Sciatic nerve (tissue), 2 donors: ENCODE data around the gene SSH2. TPM values are rescaled to one million over a fixed set of nuclear protein-coding genes. Genes with fewer than 3 reads are reported as not detected.
"Not testable (repeated sequence)": the region's sequence is repeated elsewhere in the genome, so short reads cannot be mapped to it uniquely, and the experiment has no call there.

Experiments
- ATAC-seq: fragments of 200-7000 bp; cut with Tn5 transposase; one replicate; pipeline ENCODE4 v1.9.1; 2020; ENCODE audit warnings: mild to moderate bottlenecking, moderate library complexity
- DNase-seq: peaks from one replicate; pipeline ENCODE4 v3.0.0-alpha.2; 2020; ENCODE audit warnings: low spot score
- intact Hi-C: fragments of 100-400 bp; cut with DNase I; formaldehyde crosslinking; loops from one replicate; pipeline ENCODE4 v1.14.2; 2022
- total RNA-seq: library from RNA; stranded (reverse); fragmentation: NEBNext Ultra II Directional; extraction: Animal tissue kit (Norgen Biotek cat#: 25700); gene quantifications from one replicate; pipeline ENCODE4 v1.2.1, GENCODE V29; 2021
- donor health status: DM: no; HTN: no; CAD: no.
- donor health status: DM: no; HTN: no; CAD: no.

Gene SSH2
- total RNA-seq, 1 donor from 2014 or later = 45.1 TPM

DNA sequence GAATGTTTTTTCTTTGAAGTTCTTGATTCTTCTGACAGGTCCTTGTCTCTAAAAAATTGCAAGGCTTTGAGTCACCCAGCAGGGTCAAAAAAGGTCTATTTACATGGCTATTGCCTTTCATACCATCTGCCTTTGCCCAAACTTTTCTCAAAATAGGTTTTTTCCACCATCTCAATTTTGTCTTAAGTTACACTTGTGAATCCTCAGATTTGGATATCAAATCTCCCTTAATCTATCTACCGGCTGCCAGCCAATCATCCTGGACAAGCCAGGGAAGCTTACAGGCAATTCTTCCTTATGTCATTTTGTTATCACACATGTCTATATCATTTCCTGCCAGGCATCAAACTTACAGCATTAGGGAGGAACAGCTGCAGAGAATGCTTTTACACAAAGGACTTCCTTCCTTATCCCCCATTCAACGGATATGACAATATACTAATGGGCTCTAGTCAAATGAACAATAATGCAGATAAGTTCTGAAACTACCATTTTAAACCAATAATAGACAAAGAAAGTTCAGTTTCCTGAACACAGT, 203.2 kb downstream of the SSH2 start:
- DNase-seq (no peak), ATAC-seq (no peak)
- intact Hi-C loops = no loop called here

DNA sequence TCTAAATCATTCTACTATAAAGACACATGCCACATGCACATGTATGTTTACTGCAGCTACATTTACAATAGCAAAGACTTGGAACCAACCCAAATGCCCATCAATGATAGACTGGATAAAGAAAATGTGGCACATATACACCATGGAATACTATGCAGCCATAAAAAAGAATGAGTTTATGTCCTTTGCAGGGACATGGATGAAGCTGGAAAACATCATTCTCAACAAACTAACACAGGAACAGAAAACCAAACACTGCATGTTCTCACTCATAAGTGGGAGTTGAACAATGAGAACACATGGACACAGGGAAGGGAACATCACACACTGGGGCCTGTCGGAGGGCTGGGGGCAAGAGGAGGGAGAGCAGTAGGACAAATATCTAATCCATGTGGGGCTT, 204.6 kb downstream of the SSH2 start:
- ATAC-seq, DNase-seq, intact Hi-C loops: not testable (repeated sequence)

DNA sequence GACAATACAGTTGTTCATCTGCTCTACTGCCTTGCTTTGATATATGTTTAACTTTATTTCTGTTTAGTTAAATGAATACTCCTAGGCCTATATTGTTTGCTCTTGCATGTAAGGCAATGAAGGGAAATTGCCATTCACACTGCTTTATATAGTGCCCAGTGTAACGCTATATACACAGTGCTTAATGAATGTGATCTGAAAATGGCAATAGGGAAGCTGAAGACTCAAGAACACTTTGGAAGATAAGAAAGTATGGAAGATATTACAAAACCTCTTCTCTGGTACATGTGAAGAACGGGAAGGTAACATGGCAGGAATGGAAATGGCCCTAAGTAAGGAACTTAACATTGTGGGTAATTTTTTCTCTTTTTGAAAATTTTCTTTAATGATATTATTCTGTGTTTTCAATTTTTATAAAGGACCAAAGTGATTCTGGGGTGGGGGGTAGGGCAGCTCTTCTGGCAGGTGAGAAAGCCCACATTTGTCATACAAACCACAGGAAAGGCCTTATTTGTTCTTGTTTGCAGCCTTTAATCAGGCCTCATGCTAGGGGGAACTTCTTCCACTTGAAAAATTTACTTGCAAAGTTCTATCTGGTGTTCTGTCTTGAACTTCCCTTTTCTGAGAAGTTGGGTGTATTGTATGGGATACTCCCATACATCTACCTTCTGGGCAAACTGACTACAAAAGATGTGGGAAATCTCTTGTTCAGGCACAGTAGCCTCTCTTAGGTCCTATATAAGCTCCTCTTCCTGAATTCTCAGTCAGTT, 206.6 kb downstream of the SSH2 start:
- no peak for ATAC-seq
- DNase-seq = no peak
- intact Hi-C loops = no loop called here

DNA sequence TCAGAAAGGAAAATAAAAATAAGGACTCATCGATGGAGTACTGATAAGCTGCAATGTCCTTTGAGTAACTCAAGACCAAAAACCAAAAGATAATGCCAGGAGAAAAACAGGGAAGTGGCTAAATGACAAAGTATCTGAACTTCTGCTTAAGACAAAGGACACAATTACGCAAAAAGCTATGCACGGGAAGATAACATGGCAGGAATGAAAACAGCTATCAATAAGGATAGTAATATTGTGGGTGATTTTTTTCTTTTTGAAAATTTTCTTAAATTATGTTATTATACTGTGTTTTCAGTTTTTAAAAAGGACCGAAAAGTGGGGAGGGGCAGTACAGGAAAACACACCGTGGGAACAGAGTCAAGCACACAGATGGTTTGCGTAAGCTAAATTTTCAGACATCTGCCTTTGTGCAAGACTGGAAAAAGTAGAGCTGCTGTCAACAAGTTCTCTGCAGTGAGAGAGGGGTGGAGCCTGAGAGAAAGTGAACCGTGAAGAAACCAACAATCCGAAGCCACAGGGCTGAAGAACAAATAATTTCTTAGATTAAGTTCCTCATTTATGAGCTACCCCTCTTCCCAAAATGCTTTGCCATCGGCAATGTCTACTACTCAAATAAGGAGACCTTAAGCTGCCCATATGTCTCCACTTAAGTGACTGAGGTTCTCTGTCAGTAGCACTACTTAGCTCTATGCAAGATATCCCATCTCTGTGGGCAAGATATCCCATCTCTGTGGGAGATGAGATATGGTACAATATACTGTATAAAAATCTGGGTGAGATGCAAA, 207.4 kb downstream of the SSH2 start:
- intact Hi-C loops = no loop called here
- ATAC-seq = peak; percentile 97
- DNase-seq = no peak

DNA sequence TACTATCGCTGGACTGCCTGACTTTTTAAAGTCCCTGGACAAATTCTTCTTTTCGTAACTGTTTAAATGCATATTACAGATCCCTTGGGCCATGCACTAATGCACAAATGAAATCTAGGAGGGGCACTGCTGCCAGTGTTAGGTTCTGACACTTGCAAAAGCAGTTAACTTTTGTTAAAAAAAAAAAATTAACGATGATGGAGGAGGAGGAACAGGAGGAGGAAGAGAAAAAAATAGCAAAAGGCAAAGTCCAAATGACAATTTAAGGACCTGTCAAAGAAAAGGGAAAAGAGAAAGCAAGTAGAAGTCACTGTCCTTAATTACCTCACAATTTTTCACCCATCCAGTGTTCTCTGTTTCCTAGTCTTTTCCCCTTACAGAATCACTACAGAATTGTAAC, 209.5 kb downstream of the SSH2 start:
- DNase-seq (no peak), ATAC-seq (no peak)
- intact Hi-C loops = no loop called here

DNA sequence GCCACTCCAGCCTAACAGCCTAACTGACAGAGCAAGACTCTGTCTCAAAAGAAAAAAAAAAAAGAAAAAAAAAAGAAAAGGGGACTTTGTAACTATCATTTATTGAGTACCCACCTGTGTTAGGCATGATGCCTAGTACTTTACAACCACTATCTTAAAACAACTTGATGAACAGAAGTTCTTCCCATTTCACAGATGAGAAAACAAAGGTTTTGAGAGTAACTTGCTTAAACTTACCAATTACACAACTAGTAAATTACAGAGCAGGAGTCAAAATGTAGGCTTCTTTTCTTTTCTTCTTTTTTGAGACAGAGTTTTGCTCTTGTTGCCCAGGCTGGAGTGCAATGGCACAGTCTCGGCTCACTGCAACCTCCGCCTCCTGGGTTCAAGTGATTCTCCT, 210.6 kb downstream of the SSH2 start:
- intact Hi-C loops = no loop called here
- ATAC-seq = no peak
- DNase-seq = no peak

DNA sequence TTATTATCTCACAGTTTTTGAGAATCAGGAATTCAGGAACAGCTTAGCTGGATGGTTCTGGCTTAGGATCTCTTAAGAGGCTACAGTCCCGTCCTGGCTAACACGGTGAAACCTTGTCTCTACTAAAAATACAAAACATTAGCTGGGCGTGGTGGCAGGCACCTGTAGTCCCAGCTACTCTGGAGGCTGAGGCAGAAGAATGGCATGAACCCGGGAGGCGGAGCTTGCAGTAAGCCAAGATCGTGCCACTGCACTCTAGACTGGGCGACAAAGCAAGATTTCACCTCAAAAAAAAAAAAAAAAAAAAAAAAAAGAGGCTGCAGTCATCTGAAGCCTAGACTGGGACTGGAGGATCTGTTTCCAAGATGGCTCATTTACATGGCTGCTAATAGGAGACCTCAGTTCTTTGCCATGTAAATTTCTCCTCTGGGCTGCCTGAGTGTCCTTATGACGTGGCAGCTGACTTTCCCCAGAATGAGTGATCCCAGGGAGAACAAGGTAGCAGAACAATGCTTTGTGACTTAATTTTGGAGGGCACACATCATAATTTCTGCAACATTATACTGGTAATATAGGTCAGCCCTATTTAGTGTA, 211.5 kb downstream of the SSH2 start:
- no peak for ATAC-seq

DNA sequence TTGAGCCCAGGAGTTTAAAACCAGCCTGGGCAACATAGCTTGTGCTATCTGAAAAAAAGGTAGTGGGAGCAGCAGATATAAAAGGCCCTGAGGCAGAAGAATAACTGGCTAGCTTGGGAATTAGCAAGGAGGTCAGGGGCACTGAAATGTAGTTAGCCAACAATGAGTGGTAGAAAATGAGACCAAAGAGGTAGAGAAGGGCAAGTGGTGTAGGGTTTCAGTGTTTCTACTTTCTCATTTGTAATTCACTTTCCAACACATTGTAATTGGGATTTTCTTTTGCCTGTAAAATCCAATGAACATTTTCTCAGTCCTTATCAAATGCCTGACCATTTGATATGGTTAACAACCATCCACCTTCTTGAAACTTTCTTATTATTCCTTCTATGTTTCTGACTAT, 212.2 kb downstream of the SSH2 start:
- ATAC-seq = no peak
- intact Hi-C loops = no loop called here
- no peak for DNase-seq

More for the DNA sequence above, 211.5 kb downstream of the SSH2 start:
- intact Hi-C loops = no loop called here
- no peak for DNase-seq

DNA sequence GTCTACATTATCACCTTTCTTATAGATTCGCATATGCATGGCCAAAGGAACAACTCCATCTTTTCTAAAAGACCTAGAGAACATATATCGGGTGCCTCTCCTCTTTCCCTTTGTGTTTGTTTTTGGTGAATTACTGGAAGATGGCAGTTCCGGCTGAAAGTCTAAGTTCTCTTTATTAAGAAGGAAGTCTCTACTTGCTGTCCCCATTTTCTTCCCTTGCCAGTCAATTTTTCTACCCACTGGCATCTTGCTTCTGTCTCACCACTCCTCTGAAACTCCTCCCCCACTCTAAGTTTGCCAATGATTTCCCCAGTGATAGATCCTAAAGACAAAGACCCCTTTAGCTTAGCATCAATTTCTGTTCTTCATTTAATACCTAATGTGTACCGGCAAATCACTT, 213.5 kb downstream of the SSH2 start:
- ATAC-seq = no peak
- intact Hi-C loops = no loop called here
- no peak for DNase-seq

DNA sequence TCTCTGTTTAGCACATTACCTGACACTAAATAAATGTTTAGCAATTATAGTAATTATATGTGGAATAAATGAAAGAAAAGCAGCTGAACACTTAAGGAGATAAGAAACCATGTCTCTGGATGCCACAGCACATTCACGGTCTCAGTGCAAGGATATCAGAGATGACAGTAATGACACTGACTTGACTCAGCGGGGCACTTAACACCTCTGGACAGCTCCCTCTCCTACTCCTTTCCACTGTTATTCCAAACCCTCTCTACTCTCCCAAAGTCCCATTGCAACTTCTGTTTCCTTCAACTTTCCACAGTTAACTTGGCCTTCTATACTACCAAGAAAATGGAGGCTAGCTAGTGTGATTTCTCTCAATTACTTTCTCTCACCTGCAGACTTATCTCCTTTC, 214.3 kb downstream of the SSH2 start:
- intact Hi-C loops = no loop called here
- ATAC-seq (no peak), DNase-seq (no peak)

DNA sequence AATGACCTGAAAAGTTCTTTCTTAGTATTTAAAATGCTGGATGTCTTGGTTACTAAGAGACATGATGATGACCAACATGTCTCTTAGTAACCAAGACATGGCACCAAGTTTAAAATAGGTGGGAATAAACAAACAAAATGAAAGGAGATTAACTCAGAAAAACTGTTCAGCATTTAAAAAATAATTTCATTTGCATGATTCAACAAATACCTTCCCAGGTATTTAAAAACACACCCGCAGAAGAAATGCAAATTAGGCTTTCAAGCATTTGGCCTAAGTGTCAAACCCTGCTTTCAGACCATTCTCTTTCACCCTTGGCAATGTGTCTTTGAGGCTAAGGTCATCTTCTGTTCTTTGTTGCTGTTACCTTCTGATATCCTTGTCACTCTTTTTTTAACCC, 215.9 kb downstream of the SSH2 start:
- ATAC-seq = no peak
- DNase-seq = no peak
- intact Hi-C loops = no loop called here

DNA sequence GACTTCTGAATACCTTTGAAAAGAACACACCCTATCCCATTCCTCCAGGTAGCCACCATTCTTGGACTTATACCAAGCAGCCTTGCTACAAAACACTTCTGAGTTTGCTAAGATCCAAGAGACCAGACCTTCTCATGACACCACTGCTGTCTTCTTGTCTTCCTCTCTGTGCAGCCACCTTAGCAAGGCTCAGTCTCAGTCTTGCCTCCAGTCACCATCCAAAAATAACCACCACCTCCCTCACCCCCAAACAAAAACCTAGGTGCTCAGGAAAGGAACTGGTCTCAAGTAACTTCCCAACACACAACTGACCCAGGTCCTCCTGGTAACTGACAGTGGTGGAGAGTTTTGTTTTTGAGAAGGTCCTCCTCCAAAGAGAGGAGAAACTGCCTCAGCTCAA, 216.4 kb downstream of the SSH2 start:
- intact Hi-C loops = no loop called here

DNA sequence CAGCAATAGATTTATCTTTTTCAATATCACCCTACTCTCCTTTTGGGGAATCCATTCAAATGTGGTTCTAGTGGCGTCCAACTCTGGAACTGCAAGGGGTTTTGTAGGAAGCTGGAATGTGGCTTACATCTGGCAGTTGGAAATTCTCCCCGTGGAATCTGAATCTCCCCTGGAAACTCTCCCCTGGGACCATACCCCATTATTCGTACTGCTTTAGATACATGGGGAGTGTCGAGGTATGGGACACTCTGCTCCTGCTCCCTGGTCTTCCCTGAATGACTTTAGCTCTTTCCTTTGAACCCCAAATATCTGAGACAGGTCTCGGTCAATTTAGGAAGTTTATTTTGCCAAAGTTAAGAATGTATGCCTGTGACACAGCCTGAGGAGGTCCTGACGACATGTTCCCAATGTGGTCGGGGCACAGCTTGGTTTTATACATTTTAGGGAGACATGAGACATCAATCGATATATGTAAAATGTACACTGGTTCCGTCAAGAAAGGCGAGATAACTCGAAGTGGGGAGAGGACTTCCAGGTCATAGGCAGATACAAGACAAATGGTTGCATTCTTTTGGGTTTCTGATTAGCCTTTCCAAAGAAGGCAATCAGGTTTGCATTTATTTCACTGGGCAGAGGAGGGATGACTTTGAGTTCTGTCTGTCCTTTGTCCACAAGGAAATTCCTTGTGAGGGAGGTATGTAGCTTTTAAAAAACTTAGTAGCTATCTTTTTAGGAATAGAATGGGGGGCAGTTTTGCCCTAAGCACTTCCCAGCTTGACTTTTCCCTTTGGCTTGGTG, 218.2 kb downstream of the SSH2 start:
- DNase-seq (no peak), ATAC-seq (no peak)
- intact Hi-C loops = no loop called here

More for the DNA sequence above, 216.4 kb downstream of the SSH2 start:
- no peak for ATAC-seq
- DNase-seq = no peak

DNA sequence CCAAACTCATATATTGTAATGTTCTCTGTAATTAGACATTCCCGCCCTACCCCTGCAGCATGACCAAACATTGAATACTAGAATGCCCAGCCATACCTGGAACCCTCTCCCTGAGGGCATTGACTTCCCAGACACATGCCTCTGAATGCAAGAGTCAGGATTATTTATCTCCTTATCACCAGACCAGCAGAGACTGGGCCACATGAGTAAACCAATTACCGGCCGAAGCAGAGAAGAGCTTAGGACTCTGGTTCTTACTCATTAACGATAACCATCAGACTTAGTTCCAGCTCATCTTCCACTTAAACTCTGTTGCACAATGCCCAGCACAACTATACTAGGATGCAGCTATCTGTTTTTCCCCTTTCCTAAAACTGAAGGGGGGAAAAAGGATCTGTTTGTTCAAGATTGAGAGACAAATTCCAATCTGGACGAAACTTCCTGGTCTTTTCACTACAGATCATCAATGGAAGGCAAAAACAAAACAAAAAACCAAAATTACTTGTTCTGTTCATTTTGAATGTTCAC, 219.1 kb downstream of the SSH2 start:
- DNase-seq (no peak), ATAC-seq (peak; percentile 35)
- intact Hi-C loops = no loop called here

DNA sequence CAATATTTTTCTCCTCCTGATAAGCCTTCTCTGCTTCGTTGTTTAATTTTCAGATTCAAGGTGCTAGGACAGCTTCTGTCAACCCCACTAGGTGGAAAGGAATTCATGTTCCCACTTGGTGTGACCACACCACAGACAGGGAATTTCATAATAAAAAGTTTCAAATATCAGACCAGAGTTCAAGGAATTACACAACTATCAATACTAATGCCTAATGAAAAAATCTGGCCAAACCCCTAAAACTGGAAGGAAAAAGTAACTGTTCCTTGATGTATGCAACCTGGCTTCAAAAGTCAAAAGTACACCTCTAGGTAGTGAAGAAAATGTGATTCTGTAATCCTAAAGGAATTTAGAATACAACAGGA, 219.5 kb downstream of the SSH2 start:
- peak; percentile 64 for ATAC-seq
- intact Hi-C loops = no loop called here
- DNase-seq = no peak

DNA sequence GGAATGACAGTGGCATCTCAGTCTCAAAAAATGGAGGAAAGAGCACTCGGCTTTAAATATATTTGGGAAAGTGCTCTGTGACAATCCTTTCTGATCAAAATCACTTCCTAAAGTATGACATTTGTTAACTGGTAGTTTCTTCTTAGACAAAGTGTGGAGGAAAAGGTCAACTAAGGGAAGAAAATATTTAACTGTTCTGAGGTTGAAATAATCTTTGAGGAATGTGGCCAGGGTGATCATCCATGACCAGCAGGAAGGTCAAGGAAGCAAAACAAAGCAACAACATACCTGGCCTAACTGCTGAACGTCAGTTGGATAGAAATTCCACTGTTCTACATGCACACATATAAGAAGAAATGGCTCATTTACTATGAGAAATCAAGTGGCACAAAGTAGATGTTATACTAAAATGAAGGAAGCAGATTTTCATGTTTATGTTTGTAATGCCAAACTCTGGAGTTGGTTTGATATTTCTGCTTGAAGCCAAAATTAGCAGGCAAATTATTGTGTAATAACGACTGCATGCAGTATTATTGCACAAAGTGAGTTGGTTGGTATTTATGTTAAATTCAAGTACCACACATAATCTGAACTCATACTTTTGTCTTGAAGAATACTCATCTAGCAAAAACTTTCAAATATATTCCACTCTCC, 220.0 kb downstream of the SSH2 start:
- no peak for DNase-seq
- no peak for ATAC-seq

DNA sequence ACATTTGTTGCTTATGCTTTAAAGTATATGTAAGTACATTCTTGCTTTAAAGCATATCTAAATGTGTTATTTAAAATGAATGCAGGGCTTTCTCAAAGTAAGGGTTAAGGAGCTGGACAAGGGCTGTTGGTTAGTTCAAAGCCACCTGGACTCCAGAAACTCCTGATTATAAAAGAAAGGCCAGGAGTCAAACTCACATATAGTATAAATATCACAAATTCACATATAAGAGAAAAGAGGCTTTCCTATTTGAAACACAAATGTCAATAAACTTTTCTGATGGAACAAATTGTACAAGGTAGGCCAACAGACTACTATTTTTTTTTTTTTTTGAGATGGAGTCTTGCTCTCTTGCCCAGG, 222.8 kb downstream of the SSH2 start:
- no peak for DNase-seq

More for the DNA sequence above, 220.0 kb downstream of the SSH2 start:
- intact Hi-C loops = no loop called here

DNA sequence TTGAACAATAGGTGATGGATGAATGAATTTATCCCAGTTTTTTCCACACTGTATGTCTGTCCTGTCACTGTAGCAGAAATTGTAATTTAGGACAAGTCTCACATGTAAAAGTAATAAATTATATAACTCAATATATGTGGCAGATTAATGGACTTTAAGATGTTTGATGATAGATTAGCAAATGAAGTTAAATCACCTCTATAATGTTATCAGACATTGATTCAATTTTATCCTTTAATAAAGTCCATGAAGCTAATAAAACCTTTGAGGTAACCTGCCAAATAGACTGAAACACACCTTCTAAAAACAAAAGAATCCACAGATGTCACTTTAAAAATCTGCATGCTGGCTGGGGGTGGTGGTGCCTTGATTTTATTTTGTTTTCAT, 224.0 kb downstream of the SSH2 start:
- DNase-seq = no peak
- ATAC-seq = no peak
- intact Hi-C loops = no loop called here

More for the DNA sequence above, 222.8 kb downstream of the SSH2 start:
- intact Hi-C loops = no loop called here
- ATAC-seq = no peak

DNA sequence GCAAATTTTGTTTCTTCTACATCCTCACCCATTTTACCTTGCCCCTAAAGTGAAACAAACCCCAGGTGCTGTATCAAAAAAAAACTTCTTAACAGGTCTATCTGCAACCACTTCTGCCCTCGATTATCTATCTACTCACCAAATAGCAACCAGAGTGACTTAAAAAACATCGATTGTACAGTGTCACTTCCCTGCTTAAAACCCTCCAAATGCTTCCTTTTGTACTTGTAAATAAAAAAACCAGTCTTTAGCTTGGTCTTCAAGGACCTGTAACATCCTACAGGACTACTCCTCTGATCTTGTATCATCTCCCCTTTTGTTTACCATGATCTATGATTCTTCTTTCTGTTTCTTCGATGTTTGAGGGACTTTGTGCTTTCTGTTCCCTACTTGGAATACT, 224.6 kb downstream of the SSH2 start:
- intact Hi-C loops = no loop called here
- DNase-seq = no peak
- ATAC-seq = no peak
